HEK293 (cell line): ENCODE data around the gene RNF181.

Source experiments
- CTCF ChIP-seq: fragments of 450-650 bp; formaldehyde crosslinking; IDR thresholded peaks from 2 replicates; pipeline ENCODE4 v1.5.1; 2016; ENCODE audit warnings: missing biosample characterization, missing genetic modification characterization
- REST ChIP-seq: fragments of 450-650 bp; formaldehyde crosslinking; IDR thresholded peaks from 2 replicates; pipeline ENCODE4 v1.5.1; 2016; ENCODE audit warnings: missing biosample characterization, missing genetic modification characterization
- ZBTB10 ChIP-seq: fragments of 450-650 bp; formaldehyde crosslinking; IDR thresholded peaks from 2 replicates; pipeline ENCODE4 v1.5.1; 2016; ENCODE audit warnings: missing biosample characterization, missing genetic modification characterization
- ZFP41 ChIP-seq: fragments of 450-650 bp; formaldehyde crosslinking; IDR thresholded peaks from 2 replicates; pipeline ENCODE4 v1.5.1; 2016; ENCODE audit warnings: missing biosample characterization, missing genetic modification characterization, borderline replicate concordance
- TF ChIP-seq, protein P1 (sequence below): fragments of 450-650 bp; formaldehyde crosslinking; IDR thresholded peaks from 2 replicates; pipeline ENCODE4 v1.5.1; 2016; ENCODE audit warnings: missing biosample characterization, missing genetic modification characterization
- TF ChIP-seq, protein P2 (sequence below): fragments of 450-650 bp; formaldehyde crosslinking; IDR thresholded peaks from 2 replicates; pipeline ENCODE4 v1.5.1; 2016; ENCODE audit warnings: missing biosample characterization, missing genetic modification characterization, borderline replicate concordance
- TF ChIP-seq, protein P3 (sequence below): fragments of 450-650 bp; formaldehyde crosslinking; IDR thresholded peaks from 2 replicates; pipeline ENCODE4 v1.5.1; 2016; ENCODE audit warnings: missing biosample characterization, missing genetic modification characterization

GRCh38 chr2:85578243-85579180, 17.0 kb upstream of the RNF181 start:
- TF ChIP-seq, protein P1, sequence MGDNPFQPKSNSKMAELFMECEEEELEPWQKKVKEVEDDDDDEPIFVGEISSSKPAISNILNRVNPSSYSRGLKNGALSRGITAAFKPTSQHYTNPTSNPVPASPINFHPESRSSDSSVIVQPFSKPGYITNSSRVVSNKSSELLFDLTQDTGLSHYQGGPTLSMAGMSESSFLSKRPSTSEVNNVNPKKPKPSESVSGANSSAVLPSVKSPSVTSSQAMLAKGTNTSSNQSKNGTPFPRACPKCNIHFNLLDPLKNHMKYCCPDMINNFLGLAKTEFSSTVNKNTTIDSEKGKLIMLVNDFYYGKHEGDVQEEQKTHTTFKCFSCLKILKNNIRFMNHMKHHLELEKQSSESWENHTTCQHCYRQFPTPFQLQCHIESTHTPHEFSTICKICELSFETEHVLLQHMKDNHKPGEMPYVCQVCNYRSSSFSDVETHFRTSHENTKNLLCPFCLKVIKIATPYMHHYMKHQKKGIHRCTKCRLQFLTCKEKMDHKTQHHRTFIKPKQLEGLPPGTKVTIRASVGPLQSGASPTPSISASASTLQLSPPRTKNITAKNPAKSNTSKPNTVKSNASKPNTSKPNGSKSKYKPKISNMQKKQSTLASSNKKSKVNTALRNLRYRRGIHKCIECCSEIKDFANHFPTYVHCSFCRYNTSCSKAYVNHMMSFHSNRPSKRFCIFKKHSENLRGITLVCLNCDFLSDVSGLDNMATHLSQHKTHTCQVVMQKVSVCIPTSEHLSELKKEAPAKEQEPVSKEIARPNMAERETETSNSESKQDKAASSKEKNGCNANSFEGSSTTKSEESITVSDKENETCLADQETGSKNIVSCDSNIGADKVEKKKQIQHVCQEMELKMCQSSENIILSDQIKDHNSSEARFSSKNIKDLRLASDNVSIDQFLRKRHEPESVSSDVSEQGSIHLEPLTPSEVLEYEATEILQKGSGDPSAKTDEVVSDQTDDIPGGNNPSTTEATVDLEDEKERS (tag by site-specific recombination): no peak
- TF ChIP-seq, protein P2, sequence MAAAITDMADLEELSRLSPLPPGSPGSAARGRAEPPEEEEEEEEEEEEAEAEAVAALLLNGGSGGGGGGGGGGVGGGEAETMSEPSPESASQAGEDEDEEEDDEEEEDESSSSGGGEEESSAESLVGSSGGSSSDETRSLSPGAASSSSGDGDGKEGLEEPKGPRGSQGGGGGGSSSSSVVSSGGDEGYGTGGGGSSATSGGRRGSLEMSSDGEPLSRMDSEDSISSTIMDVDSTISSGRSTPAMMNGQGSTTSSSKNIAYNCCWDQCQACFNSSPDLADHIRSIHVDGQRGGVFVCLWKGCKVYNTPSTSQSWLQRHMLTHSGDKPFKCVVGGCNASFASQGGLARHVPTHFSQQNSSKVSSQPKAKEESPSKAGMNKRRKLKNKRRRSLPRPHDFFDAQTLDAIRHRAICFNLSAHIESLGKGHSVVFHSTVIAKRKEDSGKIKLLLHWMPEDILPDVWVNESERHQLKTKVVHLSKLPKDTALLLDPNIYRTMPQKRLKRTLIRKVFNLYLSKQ (tag by site-specific recombination): no peak
- TF ChIP-seq, protein P3, sequence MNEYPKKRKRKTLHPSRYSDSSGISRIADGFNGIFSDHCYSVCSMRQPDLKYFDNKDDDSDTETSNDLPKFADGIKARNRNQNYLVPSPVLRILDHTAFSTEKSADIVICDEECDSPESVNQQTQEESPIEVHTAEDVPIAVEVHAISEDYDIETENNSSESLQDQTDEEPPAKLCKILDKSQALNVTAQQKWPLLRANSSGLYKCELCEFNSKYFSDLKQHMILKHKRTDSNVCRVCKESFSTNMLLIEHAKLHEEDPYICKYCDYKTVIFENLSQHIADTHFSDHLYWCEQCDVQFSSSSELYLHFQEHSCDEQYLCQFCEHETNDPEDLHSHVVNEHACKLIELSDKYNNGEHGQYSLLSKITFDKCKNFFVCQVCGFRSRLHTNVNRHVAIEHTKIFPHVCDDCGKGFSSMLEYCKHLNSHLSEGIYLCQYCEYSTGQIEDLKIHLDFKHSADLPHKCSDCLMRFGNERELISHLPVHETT (tag by site-specific recombination): no peak
- no peak for TF ChIP-seq CTCF
- TF ChIP-seq ZFP41 (tag by site-specific recombination): no peak
- TF ChIP-seq REST (tag by site-specific recombination): no peak
- no peak for TF ChIP-seq ZBTB10 (tag by site-specific recombination)
